COLO829 (cell line): ENCODE data around the gene NOL4L.

ENCODE experiments used
- DNase-seq: peaks from one replicate; pipeline ENCODE4 v3.0.0; 2012; ENCODE audit warnings: low spot score

NOL4L gene, protein sequence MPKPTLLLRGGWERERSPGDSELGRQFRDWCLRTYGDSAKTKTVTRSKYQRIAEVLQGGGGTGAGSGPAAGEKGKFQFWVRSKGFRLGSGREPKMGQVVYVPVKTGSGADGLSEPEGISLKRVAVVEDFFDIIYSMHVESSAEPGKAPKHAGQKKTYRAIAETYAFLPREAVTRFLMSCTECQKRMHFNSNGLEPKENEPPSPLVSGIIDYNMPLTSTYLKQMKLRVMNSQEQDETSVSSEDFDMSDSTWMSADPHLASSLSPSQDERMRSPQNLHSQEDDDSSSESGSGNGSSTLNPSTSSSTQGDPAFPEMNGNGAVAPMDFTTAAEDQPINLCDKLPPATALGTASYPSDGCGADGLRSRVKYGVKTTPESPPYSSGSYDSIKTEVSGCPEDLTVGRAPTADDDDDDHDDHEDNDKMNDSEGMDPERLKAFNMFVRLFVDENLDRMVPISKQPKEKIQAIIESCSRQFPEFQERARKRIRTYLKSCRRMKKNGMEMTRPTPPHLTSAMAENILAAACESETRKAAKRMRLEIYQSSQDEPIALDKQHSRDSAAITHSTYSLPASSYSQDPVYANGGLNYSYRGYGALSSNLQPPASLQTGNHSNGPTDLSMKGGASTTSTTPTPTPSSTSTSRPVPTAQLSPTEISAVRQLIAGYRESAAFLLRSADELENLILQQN

DNA sequence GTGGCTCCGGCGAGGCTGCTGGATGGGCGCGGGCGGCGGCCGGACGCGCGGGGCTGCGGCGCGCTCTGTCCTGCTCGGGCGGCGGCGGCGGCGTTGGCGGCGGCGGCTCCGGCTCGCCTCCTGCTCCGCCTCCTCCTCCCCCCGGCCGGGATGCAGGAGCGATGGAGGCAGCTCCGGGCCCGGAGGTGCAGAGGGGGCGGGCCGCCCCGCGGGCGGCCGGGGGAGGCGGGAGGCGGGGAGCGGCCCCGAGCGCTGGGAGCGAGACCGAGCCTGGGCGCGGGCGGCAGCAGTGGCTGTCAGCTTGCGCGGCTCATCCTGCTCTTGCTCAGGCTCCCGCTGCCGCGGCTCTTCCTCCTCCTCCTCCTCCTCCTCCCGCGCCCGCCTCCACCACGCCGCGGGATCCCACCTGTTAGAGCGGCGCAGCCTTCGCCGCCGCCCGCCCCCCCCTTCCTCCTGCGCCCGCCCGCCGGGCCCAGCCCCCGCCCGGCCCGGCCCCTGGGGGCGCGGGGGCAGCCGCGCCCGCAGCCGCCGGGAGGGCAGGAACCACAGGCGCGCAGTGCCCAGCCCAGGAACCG, at the start of gene NOL4L:
NOL4L (minus strand) TSS at position 323 of the 575 bp plus-strand sequence. CDS start 443 bp downstream, outside the sequence.
- no peak for DNase-seq

DNA sequence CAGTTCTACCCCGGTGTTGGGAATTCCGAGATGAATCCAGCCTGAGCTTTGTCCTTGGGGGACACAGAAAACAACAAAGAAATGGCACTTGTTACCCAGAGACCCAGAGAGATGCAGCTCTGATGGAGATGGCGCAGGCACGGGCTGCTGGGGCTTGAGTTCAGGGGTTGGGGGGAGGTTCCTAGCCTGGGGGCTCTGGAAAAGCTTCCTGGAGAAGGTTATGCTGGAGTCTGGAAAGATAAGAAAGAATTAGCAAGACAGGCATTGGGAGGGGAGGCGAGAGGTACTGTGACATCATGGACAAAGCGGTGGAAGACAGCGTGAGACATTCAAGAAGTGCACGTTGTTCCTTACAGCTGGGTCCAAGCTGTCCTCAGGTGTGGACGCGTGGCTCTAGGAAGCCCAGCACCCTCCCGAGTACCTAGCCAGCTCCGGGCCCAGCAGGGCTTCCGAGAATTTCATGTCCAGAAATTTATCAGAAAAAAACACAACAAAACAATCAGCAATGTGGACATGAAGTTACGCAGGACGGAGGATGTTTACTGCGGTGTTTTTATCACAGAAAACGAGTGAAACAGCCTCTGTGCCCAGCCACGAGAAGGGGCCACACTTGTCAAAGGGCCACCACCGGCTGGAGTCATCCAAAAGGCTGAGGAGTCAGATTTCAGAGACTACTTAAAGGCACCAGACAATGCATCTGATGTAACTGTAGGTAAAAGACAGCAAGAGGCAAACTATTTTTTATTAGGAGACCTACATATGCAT, 49.1 kb upstream of the NOL4L start:
- no peak for DNase-seq

DNA sequence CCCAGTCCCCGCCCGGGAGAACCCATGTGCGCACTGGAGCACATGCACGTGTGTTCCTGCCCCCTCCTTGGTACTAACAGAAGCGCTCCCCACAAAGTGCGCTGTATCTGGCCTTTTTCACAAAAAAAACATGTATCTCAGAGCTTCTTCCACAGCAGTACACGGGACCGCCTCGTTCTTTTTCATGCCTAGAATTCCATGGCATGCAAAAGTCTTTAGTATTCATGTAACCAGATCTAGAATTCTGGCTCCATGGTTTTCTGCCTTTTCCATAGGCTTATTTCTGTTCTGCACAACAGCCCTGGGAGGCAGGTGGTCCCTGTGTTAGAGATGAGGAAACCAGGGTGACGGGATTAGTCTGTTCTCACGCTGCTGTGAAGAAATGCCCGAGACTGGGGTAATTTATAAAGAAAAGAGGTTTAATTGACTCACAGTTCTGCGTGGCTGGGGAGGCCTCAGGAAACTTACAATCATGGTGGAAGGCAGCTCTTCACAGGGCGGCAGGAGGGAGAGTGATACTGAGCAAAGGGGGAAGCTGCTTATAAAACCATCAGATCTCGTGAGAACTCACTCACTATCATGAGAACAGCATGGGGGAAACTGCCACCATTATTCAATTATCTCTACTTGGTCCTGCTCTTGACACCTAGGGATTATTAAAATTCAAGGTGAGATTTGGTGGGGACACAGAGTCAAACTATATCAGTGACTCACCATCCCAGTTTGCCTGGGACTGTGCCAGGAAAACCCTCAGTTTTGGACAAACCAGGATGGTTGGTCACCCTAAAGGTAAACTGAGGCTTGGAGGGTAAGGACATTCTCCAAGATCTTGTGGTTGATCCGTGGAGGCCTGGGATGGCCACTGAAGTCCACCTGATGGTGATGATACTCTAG, 47.6 kb upstream of the NOL4L start:
- no peak for DNase-seq

DNA sequence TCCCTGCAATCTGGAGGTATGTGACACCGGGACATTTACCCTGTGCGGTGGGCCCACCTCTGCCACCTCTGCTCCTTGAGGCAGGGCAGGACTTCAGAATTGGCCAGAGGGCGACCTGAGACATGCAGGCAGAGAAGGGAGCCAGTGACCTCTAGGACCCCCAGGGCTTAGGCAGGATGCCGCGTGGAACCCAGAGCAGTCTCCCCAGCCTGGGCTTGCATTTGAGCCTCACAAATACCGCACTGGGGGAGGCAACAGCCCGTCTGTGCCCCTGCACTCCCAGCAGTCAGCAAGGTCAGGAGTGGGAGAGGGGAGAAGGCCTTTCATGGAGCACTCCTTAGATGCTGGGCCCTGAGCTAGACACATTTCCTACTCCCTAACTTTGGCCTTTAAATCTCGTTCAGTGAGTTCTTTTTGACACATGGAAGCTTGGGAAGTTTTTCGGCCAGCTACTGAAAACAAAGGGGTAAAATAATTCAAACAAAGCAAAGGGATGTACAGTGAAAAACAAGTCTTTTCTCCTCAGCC, 46.9 kb upstream of the NOL4L start:
- DNase-seq, result no peak

DNA sequence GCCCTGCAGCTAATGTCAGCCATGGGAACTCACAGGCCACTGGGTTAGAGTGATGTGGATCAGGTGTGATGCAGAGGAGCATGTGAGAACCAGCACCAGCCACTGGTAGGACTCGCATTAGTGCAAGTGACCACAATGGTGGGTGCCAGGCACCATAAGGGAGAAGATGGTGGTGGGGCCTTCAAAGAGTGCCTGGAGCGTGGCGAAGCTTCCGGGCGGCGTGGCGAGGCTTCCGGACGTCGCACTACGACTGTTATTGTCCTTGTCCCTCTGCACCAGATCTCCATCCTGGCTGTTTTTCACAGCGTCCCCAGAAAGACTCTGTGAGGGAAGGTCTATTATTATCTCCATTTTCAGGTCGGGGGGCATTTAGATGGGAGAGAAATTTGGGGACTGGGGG, 44.7 kb upstream of the NOL4L start:
- DNase-seq, result no peak

DNA sequence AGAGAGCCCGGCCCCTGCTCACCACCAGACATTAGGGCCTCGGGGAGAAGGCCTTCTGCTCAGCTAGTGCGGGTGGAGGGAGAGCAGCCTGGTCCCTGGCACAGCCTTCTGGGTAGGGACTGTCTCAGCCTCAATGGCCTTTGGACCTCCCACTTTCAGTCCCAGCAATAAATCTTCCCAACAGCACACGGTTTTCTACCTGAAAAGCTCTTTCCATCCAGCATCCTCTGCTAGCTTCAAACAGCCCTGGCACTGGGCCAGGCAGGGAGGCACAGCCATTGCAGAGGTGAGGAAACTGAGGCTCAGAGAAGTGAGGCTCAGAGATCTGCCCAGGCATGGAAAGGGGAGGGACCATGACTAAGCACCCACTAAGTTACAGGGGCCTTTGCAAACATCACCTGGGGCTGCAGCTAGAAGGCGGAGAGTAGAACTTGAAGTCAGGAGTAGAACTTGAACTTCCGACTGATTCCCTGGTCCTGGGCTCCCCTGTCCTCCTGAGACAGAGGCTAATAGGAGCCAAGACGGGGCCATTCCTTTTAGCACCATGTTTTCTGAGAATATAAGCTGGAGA, 43.9 kb upstream of the NOL4L start:
- DNase-seq, result no peak

DNA sequence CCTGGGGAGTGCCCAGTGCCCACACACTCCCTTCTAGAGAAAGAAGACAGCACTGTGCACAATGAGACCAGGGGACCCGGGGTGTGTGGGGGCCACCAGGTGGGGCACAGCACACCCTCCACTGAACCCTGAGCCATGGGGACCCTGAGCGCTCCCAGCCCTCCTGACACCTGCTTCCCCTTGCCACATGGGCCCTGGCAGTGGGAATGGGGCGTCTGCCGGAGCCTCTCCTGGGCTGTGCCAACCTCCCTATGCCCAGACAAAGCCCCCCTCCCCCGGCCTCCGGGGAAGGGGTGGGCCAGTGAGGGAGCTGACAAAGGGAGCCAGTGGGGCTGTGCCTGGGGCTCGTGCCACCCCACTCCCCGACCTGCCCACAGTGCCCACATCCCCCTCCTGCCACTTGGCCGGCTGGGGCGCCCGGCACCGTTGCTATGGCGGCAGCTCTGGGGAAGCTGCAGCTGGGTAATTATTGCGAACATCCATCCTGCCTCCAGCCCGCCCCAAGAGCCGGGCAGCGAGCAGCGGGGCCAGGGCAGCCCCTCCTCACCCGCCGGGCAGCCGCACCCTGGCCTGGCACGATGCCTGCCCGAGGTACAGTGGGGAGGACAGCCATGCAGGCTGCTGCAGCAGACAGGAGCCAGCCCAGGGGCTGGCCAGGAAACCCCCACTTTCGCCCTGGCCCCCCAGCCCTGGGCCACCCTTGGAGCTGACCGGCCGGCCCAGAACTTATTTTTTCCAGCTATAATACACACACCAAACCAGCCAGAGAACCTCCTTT, 41.9 kb upstream of the NOL4L start:
- DNase-seq, result no peak

DNA sequence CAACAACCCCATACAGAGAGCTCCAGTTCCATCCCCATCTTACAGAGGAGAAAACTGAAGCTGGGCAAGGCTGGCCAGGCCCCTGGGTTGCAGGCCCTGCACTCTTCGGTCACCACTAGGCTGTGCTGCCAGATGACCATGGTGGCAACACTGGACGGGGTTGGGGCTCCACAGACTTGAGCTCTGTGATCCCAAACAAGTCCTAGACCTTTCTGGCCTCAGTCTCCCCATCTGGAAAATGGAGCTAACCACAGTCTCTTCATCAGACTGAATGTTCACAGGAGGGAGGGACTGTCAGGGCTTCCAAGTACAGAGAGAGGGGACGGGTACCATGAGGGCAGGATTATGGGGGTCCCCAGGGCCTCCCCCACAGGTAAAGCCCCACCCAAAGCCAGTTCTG, 41.3 kb upstream of the NOL4L start:
- DNase-seq, result no peak

DNA sequence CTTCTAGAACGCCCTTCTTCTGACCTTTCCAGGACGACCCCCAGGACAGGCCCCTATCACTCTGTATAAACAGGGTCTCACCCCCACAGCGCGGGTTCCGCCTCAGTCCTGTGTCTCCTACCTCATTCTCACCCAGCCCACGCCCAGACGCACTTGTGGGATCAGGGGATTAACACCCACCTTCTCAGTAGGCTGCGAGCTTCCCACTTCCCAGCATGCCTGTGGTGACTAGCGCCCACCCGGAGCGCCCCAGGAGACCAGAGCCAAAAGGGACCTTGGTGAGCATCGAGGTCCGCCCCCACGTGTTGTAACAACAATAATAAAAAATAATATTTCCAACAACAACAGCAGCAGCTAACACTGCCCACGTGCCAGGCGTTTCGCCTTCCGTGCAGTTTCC, 40.9 kb upstream of the NOL4L start:
- no peak for DNase-seq

DNA sequence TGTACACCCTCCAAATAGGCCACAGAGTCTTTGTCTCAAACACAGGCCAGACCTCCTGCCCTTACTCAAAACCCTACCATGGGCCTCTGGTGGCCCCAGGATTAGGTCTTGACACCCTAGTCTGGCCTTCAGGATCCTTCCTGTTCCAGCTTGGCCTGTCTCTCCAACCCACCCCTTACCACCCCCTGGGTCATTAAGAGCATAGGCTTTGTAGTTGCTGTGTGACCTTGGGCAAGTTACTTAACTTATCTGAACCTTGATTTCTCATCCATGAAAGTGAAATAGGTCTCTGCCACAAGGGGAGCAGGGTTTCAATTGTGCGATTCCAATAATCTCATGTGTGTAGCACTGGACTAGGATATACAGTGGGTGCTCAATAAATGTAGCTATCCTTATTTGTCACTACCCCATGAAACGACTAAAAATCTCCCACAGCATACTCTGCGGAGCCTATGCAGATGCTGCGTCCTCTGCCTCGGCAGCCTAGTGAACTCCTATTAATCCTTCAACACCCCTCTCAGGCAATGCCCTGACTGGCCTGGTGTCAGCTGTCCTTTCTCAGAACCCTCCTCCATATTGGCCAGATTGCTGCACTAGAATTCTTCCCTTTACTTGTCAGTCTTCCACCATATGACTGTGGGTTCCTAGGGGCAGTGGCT, 39.7 kb upstream of the NOL4L start:
- DNase-seq, result no peak

DNA sequence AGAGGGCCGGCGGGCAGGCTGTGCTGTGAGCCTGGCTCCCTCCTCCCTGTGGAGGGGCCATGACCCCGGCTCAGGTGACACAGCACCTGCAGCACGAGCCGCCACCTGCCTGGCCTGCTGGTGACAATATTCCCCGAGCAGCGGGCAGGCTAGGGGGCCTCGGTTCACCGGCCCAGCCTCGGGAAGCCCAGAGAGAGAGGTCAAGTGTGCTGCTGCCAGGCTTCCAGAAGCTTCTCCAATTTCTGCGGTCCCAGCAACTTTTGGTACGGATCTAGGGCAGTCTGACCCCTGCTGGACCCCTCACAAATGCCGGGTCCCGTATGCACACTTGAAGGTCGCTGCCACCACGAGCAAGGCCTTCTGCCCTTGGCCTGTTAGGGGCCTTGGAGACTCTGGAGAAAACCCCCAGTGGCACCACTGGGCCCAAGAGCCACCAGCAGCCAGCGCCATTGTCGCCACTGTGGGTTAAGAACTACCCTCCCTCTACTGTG, 38.6 kb upstream of the NOL4L start:
- no peak for DNase-seq

DNA sequence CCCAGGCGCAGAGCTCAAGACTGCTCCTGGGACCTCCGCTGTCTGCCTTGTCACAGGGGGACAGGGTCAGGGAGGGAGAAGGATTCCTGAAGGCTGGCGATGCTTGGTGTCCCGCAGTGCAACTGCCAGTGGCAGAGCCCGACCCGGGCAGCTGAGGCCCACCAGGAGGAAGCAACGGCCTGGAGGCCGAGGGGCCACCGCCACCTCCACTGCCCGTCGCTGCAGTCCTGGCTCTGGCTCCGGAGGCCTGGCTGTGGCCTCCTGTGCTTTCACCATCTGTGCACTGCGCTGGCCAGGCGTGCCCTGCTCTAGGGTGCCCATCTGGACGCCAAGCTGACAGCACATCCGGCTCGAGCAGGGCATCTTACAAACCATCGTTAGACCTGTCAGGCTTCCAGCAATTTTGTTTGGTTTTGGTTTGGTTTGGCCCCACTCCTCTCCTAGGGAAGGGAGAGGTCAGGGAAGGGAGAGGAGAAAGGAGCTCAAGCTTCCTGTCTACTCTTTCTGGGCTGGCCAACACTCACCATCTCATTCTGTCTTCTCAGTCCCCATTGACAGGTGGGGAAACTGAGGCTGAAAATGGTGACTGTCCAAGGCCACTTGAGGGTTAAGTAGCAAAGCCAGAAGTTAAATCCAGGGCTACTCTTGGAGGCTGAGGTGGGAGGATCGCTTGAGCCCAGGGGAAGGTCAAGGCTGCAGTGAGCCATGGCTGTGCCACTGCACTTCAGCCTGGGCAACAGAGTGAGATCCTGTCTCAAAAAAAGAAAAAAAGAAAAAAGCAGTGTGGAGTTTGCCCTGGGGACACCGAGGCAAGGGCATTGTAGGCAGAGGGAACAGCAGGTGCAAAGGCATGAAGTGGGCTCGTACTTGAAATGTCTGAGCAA, 37.7 kb upstream of the NOL4L start:
- no peak for DNase-seq

DNA sequence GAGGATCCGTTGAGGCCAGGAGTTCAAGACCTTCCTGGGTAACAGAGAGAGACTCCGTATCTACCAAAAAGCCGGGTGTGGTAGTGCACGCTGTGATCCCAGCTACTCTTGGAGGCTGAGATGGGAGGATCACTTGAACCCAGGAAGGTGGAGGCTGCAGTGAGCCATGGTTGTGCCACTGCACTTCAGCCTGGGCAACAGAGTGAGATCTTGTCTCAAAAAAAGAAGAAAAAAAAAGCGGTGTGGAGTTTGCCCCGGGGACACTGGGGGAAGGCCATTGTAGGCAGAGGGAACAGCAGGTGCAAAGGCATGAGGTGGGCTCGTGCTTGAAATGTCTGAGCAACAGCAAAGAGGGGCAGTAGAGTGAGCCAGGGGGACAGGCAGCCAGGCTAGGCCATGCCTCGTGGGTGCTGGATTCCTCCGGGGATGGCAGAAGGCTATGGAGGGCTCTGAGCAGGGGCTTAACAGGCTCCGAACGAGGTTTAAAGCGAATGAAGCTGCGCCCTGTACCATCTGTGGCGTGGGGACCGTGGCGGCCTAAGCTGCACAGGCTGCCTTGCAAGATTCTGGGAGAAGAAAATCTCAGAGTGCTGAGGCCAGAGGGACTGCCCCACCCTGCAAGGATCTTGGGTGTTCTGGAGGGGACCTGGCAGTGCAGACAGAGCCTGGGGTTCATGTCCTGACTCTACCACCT, 36.9 kb upstream of the NOL4L start:
- DNase-seq, result no peak

DNA sequence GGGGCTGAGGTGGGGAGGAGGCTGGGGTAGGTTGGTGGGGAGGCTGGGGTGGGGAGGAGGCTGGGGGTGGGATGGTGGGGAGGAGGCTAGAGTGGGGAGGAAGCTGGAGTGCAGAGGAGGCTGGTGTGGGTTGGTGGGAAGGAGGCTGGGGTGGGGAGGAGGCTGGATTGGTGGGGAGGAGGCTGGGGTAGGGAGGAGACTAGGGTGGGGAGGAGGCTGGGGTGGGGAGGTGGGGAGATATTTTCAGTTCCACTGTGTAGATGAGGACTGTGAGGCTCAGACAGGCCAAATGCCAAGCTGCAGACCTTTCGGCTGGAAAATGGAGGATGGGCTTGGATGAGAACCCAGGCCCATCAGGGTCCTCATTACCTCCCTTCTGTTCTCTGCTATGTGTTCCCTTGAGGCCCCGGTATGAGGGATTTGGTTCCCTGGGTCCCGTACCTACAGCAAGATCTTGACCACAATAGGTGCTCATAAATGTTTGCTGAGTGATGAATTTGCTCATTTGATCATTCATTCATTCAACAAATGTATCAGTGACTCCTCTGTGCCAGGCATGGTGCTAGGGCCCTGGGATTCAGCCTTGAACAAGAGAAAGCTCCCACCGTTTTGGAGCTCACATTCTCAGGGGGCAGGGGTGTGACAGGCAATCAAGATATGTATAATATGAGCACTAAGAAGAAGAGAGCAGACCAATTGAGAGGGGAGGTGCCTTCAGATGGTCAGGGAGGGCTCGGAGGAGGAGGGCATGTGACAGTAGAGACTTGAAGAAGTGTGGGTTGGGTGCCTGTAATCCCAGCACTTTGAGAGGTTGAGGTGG, 36.1 kb upstream of the NOL4L start:
- DNase-seq, result no peak

DNA sequence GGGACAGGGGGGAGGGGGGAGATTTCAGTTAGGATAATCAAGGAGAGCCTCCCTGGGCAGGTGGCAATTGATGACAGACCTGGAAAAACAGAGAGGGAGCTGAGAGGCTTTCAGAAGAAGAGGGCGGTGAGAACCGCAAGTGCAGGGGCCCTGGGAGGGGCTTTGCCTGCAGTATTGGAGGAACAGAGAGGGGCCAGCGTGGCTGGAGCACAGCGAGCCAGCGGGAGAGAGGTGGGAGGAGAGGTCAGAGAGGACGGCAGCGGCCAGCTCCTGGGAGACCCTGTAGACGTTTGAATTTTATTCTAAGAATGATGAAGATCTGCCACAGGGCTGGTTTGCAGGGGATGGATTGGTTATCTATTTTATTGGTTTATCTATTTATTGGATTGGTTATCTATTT, 34.5 kb upstream of the NOL4L start:
- DNase-seq, result no peak

DNA sequence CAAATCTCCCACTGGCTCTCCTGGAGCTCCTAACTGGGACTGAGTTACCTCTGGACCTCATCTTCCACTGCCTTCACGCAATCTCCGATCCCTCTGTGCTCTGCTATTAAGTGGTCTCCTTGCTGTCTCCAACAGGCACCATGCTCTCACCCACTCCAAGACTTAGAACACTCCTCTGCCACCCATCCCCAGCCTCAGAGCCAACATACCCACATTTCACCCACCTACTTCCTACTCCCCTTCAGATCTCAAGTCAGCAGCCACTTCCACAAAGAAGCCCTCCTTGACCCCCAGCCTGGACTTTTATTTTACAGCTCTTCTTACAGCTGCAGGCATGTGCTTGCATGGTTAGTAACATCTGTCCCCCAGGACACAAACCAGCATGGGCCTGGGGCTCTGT, 29.6 kb upstream of the NOL4L start:
- no peak for DNase-seq

DNA sequence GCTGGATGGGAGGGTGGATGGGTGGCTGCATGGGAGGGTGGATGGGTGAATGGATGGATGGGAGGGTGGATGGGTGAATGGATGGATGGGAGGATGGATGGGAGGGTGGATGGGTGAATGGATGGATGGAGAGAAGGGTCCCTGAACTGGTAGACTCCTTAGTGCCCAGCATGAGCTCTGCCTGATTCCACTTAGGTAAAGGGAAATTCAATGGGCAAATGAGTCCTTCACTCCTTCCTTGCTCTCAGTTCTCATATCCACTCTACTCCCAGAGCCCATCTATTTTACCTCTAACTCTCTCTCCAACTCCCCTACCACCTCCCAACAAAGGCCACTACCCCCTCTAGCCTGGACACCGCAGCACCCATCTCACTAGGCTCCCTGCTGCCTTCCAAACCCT, 29.2 kb upstream of the NOL4L start:
- no peak for DNase-seq
